ENCODE results near the gene SLAMF8. TPM values are rescaled to one million over a fixed set of nuclear protein-coding genes. Genes with fewer than 3 reads are reported as not detected.
A peak's percentile ranks its signal among the peaks of the same experiment; 100 is the strongest.

The SLAMF8 gene
- total RNA-seq, 1 experiment from 2014 or later = not detected

DNA sequence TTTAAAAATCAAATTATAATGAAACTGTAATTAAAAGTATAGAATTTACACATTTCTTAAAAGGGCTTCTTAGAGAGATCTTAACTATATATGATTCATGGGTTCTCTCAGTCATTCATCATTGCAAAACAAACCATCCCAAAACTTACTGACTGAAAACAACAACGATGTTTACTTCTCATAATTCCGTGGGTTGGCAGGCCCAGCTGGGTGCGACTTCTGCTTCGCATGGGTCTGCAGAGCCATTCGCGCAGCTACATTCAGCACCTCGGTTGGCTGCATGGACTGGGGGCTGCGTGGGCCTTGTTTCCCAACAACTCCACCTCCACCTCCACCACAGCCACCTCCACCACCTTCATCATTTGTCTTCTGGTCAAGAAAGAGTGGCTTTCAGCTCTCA is 4.0 kb downstream of the SLAMF8 start:
- POLR2A ChIA-PET = no interaction called here
- ATAC-seq = no peak
- peaks cover 5% of the 10 kb centered on the region for H3K4me1 Mint-ChIP-seq
- TF ChIP-seq ZNF232 (CRISPR knock-in tag; IDR thresholded peaks at IDR 0.05) (no peak), ZNF317 (CRISPR knock-in tag; IDR thresholded peaks at IDR 0.05; ENCODE audit: borderline replicate concordance, low read depth) (no peak), ZNF671 (CRISPR knock-in tag; IDR thresholded peaks at IDR 0.05) (no peak), CREB1 (CRISPR knock-in tag; IDR thresholded peaks at IDR 0.05) (no peak), ESRRA (CRISPR knock-in tag; IDR thresholded peaks at IDR 0.05; ENCODE audit: borderline replicate concordance) (no peak), RORB (CRISPR knock-in tag; IDR thresholded peaks at IDR 0.05) (no peak), ZNF138 (CRISPR knock-in tag; conservative IDR thresholded peaks at IDR 0.05) (no peak), NFE2L1 (CRISPR knock-in tag; IDR thresholded peaks at IDR 0.05) (no peak)
- TF ChIP-seq, protein P1, sequence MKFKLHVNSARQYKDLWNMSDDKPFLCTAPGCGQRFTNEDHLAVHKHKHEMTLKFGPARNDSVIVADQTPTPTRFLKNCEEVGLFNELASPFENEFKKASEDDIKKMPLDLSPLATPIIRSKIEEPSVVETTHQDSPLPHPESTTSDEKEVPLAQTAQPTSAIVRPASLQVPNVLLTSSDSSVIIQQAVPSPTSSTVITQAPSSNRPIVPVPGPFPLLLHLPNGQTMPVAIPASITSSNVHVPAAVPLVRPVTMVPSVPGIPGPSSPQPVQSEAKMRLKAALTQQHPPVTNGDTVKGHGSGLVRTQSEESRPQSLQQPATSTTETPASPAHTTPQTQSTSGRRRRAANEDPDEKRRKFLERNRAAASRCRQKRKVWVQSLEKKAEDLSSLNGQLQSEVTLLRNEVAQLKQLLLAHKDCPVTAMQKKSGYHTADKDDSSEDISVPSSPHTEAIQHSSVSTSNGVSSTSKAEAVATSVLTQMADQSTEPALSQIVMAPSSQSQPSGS (CRISPR knock-in tag; IDR thresholded peaks at IDR 0.05; ENCODE audit: borderline replicate concordance, low read depth) = no peak
- TF ChIP-seq, protein P2, sequence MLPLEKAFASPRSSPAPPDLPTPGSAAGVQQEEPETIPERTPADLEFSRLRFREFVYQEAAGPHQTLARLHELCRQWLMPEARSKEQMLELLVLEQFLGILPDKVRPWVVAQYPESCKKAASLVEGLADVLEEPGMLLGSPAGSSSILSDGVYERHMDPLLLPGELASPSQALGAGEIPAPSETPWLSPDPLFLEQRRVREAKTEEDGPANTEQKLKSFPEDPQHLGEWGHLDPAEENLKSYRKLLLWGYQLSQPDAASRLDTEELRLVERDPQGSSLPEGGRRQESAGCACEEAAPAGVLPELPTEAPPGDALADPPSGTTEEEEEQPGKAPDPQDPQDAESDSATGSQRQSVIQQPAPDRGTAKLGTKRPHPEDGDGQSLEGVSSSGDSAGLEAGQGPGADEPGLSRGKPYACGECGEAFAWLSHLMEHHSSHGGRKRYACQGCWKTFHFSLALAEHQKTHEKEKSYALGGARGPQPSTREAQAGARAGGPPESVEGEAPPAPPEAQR (CRISPR knock-in tag; IDR thresholded peaks at IDR 0.05) = no peak
- CTCF ChIA-PET = interaction anchor here (0.8 to 6.0 kb wide), 8 partner anchors 21 to 176 kb away, joined by 3 to 41 read pairs (median 8); partner anchors contain the start of gene DUSP23
- H3K36me3 Mint-ChIP-seq = no peaks in the 10 kb centered on the region
- H3K4me3 Mint-ChIP-seq = no peak overlapping the region
- H3K27me3 Mint-ChIP-seq (ENCODE audit: low read depth) = peaks cover 18% of the 10 kb centered on the region
- no peak overlapping the region for H3K27ac Mint-ChIP-seq
- no peaks in the 10 kb centered on the region for H3K9me3 Mint-ChIP-seq
- DNase-seq (ENCODE audit: low spot score) = no peak

DNA sequence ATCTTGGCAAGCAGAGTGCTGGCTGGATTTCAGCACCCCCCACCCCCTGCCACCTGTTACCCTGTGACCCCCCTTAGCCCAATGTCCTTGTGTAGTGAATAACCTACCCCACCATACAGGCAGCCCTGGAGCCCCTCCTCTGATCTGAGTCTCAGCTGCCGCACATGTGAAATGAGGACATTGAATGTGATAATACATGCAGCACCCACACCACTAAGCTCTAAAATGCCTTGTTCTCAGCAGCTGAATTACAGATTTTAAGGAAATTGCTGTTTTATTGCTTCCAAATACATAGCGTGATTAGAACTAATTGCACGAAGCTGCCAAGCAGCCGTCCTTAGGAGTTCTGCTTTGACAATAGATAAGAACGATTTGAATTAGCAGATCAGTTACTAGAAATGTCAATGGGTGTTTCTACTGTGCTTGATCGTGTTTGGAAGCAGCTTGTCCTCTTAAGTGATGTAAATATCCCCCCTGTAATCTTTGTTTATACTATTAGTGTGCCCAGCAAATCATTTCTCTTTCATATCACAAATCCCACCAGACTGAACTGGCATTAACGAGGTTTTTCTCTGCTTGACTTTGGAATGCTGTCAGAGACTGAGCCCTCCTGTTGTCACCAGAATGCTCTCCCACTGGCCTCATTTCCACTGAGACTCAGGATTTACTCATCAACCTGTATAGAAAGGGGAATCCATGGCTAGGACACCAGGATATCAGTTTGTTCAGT is 4.9 kb downstream of the SLAMF8 start:
- Mint-ChIP-seq H3K4me1 (peaks cover 8% of the 10 kb centered on the region), H3K4me3 (no peak overlapping the region), H3K9me3 (no peaks in the 10 kb centered on the region), H3K36me3 (no peaks in the 10 kb centered on the region), H3K27me3 (ENCODE audit: low read depth) (peaks cover 18% of the 10 kb centered on the region), H3K27ac (no peak overlapping the region)
- ChIA-PET POLR2A (no interaction called here), CTCF (interaction anchor here (0.8 to 6.0 kb wide), 9 partner anchors 10 to 175 kb away, joined by 3 to 41 read pairs (median 5); partner anchors contain the start of gene DUSP23)
- no peak for DNase-seq (ENCODE audit: low spot score)
- no peak for TF ChIP-seq RORB (CRISPR knock-in tag; IDR thresholded peaks at IDR 0.05)
- peak; percentile 20; the same call in 1 of the 2 replicates for ATAC-seq

DNA sequence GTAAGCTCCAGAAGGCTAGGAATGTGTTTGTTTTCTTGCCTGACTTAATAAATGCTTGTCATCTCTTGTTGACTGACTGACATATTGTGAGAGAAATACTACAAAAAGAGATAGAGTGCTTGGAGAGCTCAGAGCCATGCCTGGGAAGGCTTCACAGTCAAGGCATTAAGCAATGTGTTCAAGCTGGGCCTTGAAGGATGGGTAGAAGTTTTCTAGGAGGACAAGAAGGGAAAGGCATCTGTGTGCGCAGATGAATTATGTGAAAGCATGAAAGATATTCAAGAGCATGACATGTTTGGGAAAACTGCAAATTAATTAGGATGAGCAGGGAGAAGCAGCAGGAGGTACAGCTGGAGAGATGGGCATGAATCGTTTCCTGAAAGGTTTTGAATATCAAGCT is 5.6 kb downstream of the SLAMF8 start:
- H3K27me3 Mint-ChIP-seq (ENCODE audit: low read depth) = peaks cover 18% of the 10 kb centered on the region
- no peak for DNase-seq (ENCODE audit: low spot score)
- no peaks in the 10 kb centered on the region for H3K36me3 Mint-ChIP-seq
- H3K9me3 Mint-ChIP-seq = no peaks in the 10 kb centered on the region
- no peak overlapping the region for H3K27ac Mint-ChIP-seq
- no peak for TF ChIP-seq GTF2I (CRISPR knock-in tag; conservative IDR thresholded peaks at IDR 0.05)
- no peak for TF ChIP-seq SMAD3 (CRISPR knock-in tag; IDR thresholded peaks at IDR 0.05; ENCODE audit: borderline replicate concordance)
- TF ChIP-seq, protein P3, sequence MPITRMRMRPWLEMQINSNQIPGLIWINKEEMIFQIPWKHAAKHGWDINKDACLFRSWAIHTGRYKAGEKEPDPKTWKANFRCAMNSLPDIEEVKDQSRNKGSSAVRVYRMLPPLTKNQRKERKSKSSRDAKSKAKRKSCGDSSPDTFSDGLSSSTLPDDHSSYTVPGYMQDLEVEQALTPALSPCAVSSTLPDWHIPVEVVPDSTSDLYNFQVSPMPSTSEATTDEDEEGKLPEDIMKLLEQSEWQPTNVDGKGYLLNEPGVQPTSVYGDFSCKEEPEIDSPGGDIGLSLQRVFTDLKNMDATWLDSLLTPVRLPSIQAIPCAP (CRISPR knock-in tag; IDR thresholded peaks at IDR 0.05) = no peak
- no peak for TF ChIP-seq ETV6 (CRISPR knock-in tag; IDR thresholded peaks at IDR 0.05)
- no peak for TF ChIP-seq KAT7 (CRISPR knock-in tag; IDR thresholded peaks at IDR 0.05; ENCODE audit: borderline replicate concordance)
- TF ChIP-seq ZNF263 (CRISPR knock-in tag; IDR thresholded peaks at IDR 0.05; ENCODE audit: low read depth) = no peak
- no peak for TF ChIP-seq FOXK1 (CRISPR knock-in tag; IDR thresholded peaks at IDR 0.05)
- no peak for TF ChIP-seq IRF2 (CRISPR knock-in tag; IDR thresholded peaks at IDR 0.05; ENCODE audit: borderline replicate concordance, low read depth)
- no peak overlapping the region for H3K4me3 Mint-ChIP-seq
- POLR2A ChIA-PET = no interaction called here
- peaks cover 8% of the 10 kb centered on the region for H3K4me1 Mint-ChIP-seq
- ATAC-seq = no peak
- CTCF ChIA-PET = interaction anchor here (0.8 to 6.0 kb wide), 8 partner anchors 19 to 174 kb away, joined by 3 to 41 read pairs (median 6); partner anchors contain the start of gene DUSP23
